Bronchus fibroblast of lung (primary cell): ENCODE data around the gene MT1HL1. TPM values are rescaled to one million over a fixed set of nuclear protein-coding genes. Genes with fewer than 3 reads are reported as not detected.

Experiments
- total RNA-seq: library from RNA; depleted of rRNA; stranded (reverse); fragments of >200 nt; gene quantifications from 2 replicates; pipeline ENCODE4 v1.2.3, GENCODE V29; 2015

The MT1HL1 gene
- total RNA-seq = not detected in 2 replicates

GRCh38 chr1:237004116-237004515 lies at the start of gene MT1HL1:
MT1HL1 (minus strand) TSS chr1:237004441; CDS start chr1:237004372, 69 bp downstream.

GRCh38 chr1:237041795-237042525 lies 37.7 kb upstream of the MT1HL1 start, which contains the start of gene RYR2:
RYR2 (plus strand) TSS chr1:237042184; CDS start chr1:237042522, 338 bp downstream.

Other genes with a start within 250 kb of the MT1HL1 start
- 11.3 and 12.6 TPM in 2 replicates for gene MTR, start 209.1 kb downstream of the MT1HL1 start, total RNA-seq
- gene RYR2, start 37.7 kb upstream of the MT1HL1 start, total RNA-seq = not detected in 2 replicates